Ishikawa (cell line): Measurements from ENCODE around the gene BARHL1.

Experiments used
- EP300 ChIP-seq: IDR thresholded peaks from 2 replicates; pipeline ENCODE4 v1.6.1; 2012; ENCODE audit warnings: borderline replicate concordance
- FOXM1 ChIP-seq: IDR thresholded peaks from 2 replicates; pipeline ENCODE4 v1.6.1; 2012; ENCODE audit warnings: low read depth, borderline replicate concordance
- RAD21 ChIP-seq: IDR thresholded peaks from 2 replicates; pipeline ENCODE4 v1.6.1; 2012; ENCODE audit warnings: low read depth
- TAF1 ChIP-seq: IDR thresholded peaks from 2 replicates; pipeline ENCODE4 v1.6.1; 2012; ENCODE audit warnings: low read depth, mild to moderate bottlenecking
- TEAD4 ChIP-seq: IDR thresholded peaks from 2 replicates; pipeline ENCODE4 v1.6.1; 2012
- YY1 ChIP-seq: IDR thresholded peaks from 2 replicates; pipeline ENCODE4 v1.6.1; 2012; ENCODE audit warnings: low read depth

DNA sequence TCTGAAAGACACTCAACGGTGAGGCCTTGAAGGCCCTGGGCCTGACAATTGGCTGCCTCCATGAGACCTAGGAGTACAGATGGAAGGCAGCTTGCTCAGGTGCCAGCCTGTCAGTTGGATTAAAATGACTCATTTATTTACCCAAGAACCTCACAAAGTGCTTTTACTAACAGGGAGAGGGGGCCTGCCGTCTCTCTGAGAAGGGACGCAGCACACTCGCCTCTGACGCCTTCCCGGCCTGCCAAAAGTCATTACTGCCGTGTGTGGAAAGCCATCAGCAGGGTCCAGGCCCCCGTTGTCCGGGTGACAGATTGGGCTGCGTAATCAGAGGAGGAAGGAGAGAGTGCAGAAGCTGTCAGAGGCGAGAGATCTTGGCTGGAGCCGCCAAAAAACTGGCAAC, 54.9 kb downstream of the BARHL1 start:
- no peak for TF ChIP-seq TEAD4
- no peak for TF ChIP-seq RAD21
- no peak for TF ChIP-seq YY1
- TF ChIP-seq EP300 = no peak
- TF ChIP-seq FOXM1 = no peak
- TF ChIP-seq TAF1 = no peak
